AG09309 (cell line): ENCODE data around the gene DPM3.

Experiments used
- DNase-seq: peaks from one replicate; pipeline ENCODE4 v3.0.0-alpha.2; 2010; ENCODE audit warnings: low read depth
- H3K4me3 ChIP-seq: 2 replicates; pipeline ENCODE4 v1.5.1; 2011; ENCODE audit warnings: mild to moderate bottlenecking, low read depth, low read length, moderate library complexity; ENCODE audit not compliant: control insufficient read depth
- TF ChIP-seq, protein P1 (sequence below): IDR thresholded peaks from 2 replicates; pipeline ENCODE4 v1.5.1; 2011; ENCODE audit warnings: mild to moderate bottlenecking, low read depth, low read length, inconsistent platforms; ENCODE audit not compliant: insufficient read depth, control insufficient read depth; ENCODE audit errors: missing control alignments

DPM3 gene

DNA sequence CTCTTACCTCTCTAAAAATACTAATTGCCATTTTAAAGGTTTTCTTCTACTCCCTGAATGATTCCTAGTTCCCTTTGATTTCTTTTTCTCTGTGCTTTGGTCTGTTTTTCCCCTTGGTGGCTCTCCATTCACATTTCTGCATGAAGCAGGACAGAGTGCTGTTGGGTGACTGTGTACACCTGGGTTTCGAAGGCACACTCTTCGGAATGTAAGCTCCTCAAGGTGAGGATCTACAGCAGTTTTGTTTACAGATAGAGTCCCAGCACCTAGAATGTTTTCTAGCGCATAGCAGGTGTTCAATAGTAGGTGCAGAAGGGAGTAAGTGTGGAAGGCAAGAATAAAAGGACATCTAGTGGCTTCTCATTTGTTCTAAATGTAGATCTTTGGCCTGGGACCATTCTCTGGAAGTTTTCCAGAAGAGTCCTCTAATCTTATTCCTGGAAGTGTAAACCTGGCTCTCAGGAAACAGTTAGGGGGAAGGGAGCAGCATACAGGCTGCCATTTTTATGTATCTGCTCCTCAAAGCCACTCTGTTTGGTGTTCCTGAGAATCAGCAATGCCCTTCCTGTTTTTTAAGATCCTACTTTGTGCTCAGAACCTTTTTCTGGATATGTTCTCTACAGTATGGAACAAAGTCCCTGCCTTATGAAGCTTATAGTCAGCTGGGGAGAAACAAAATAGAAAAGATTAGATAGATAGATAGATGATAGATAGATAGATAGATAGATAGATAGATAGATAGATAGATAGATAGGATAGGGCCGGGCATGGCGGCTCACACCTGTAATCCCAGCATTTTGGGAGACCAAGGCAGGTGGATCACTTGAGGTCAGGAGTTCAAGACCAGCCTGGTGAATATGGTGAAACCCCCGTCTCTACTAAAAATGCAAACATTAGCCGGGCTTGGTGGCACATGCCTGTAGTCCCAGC is 35.5 kb downstream of the DPM3 start:
- DNase-seq: no peak
- H3K4me3 ChIP-seq: no peak overlapping the region
- TF ChIP-seq, protein P1, sequence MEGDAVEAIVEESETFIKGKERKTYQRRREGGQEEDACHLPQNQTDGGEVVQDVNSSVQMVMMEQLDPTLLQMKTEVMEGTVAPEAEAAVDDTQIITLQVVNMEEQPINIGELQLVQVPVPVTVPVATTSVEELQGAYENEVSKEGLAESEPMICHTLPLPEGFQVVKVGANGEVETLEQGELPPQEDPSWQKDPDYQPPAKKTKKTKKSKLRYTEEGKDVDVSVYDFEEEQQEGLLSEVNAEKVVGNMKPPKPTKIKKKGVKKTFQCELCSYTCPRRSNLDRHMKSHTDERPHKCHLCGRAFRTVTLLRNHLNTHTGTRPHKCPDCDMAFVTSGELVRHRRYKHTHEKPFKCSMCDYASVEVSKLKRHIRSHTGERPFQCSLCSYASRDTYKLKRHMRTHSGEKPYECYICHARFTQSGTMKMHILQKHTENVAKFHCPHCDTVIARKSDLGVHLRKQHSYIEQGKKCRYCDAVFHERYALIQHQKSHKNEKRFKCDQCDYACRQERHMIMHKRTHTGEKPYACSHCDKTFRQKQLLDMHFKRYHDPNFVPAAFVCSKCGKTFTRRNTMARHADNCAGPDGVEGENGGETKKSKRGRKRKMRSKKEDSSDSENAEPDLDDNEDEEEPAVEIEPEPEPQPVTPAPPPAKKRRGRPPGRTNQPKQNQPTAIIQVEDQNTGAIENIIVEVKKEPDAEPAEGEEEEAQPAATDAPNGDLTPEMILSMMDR: no peak

DNA sequence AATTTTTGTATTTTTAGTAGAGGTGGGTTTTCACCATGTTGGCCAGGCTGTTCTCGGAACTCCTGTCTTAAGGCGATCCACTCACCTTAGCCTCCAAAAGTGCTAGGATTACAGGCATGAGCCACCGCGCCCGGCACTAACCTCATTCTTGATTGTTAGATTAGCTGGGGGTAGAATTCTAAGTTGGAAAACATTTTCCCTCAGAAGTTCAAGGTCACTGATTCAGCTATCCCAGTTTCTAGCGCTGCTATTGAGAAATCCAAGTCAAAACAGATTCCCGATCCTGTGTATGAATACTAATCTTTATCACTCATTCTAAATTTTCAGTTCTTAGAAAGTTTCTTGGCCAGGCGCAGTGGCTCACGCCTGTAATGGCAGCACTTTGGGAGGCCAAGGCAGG is 37.0 kb downstream of the DPM3 start:
- no peak for DNase-seq
- TF ChIP-seq, protein P1: no peak
- H3K4me3 ChIP-seq: no peak overlapping the region

DNA sequence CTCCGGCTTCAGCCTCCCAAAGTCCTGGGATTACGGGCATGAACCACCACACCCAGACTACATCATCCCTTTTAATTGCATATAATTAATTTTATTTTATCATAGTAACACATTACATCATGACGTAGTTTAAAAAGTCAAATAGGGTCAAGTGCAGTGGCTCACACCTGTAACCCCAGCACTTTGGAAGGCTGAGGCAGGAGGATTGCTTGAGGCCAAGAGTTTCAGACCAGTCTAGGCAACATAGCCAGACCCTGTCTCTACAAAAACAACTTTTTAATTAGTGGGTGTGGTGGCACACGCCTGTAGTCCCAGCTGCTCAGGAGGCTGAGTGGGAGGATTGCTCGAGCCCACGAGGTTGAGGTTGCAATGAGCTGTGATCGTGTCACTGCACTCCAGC is 41.0 kb downstream of the DPM3 start:
- TF ChIP-seq, protein P1: no peak
- no peak for DNase-seq
- no peak overlapping the region for H3K4me3 ChIP-seq

- TF ChIP-seq, protein P1: no peak
- no peak overlapping the region for H3K4me3 ChIP-seq
- no peak for DNase-seq
These were observed 45.7 kb downstream of the DPM3 start for GRCh38 chr1:155094622-155094948.

GRCh38 chr1:155093911-155094621 is 46.3 kb downstream of the DPM3 start:
- DNase-seq: peak; percentile 21

DNA sequence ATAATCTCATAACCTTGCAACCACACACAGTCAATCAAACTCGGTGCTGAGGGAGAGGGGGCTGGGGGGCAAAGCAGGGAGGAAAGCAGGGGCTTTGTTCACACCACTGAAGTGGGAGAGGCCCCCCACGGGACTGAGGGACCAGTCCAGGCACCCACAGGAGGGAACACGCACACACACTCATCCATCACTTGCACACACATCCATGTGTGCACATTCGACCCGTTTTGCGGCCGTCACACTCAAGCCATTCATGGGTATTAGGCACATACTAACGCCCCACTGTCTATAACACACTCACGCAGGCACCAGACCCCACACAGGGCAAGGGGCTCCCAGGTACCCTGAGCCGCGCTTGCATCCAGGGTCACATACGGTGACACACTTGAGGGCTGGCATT is 47.7 kb downstream of the DPM3 start:
- no peak for DNase-seq
- H3K4me3 ChIP-seq: no peak overlapping the region
- TF ChIP-seq, protein P1: no peak

More at GRCh38 chr1:155093911-155094621, 46.3 kb downstream of the DPM3 start:
- no peak overlapping the region for H3K4me3 ChIP-seq
- TF ChIP-seq, protein P1: peak; percentile 51
